Activated T-helper 1 cell treated with anti-CD3 and anti-CD28 coated beads, Interleukin-12 subunit alpha, Interleukin-12 subunit beta, Interleukin-2, Interleukin-4 antibody, amounts not matched to agents 30 ng/mL and 10 ng/mL and 1 ng/mL, durations not matched to agents 14 hours and 24 hours and 36 hours (primary cell): Measurements from ENCODE around the gene OPA1. TPM values are rescaled to one million over a fixed set of nuclear protein-coding genes. Genes with fewer than 3 reads are reported as not detected.

Experiments
- DNase-seq: peaks from one replicate; pipeline ENCODE4 v3.0.0; 2021; ENCODE audit warnings: low spot score
- H3K27ac Mint-ChIP-seq: one replicate; pipeline ENCODE4 v1.8.0; 2021; ENCODE audit warnings: mild to moderate bottlenecking, mixed read lengths
- H3K27me3 Mint-ChIP-seq: one replicate; pipeline ENCODE4 v1.8.0; 2022; ENCODE audit warnings: mild to moderate bottlenecking, moderate library complexity, mixed read lengths; ENCODE audit not compliant: insufficient read depth
- H3K36me3 Mint-ChIP-seq: one replicate; pipeline ENCODE4 v1.8.0; 2021; ENCODE audit warnings: low read depth, mixed read lengths
- H3K4me1 Mint-ChIP-seq: one replicate; pipeline ENCODE4 v1.8.0; 2021; ENCODE audit warnings: low read depth, mixed read lengths
- H3K4me3 Mint-ChIP-seq: one replicate; pipeline ENCODE4 v1.8.0; 2021; ENCODE audit warnings: mild to moderate bottlenecking, moderate library complexity, mixed read lengths
- H3K9me3 Mint-ChIP-seq: one replicate; pipeline ENCODE4 v1.8.0; 2021; ENCODE audit warnings: mixed read lengths
- intact Hi-C: fragments of 100-400 bp; cut with micrococcal nuclease; formaldehyde crosslinking; loops from one replicate; pipeline ENCODE4 v1.15.1; 2024
- total RNA-seq: library from RNA; stranded (reverse); gene quantifications from 2 replicates; pipeline ENCODE4 v1.2.3, GENCODE V29; 2022

The OPA1 gene
- total RNA-seq, 1 donor from 2014 or later = 78.1 TPM

- Mint-ChIP-seq H3K36me3 (no peaks in the 10 kb centered on the region), H3K27me3 (peaks cover 2% of the 10 kb centered on the region), H3K4me3 (no peak overlapping the region), H3K4me1 (no peaks in the 10 kb centered on the region), H3K27ac (no peak overlapping the region), H3K9me3 (no peaks in the 10 kb centered on the region)
- DNase-seq = no peak
- intact Hi-C loops = no loop called here
These were observed 29.6 kb upstream of the OPA1 start for GRCh38 chr3:193563426-193563825.

GRCh38 chr3:193564012-193564411, 29.0 kb upstream of the OPA1 start:
- Mint-ChIP-seq H3K9me3 (no peaks in the 10 kb centered on the region), H3K4me3 (no peak overlapping the region), H3K36me3 (no peaks in the 10 kb centered on the region), H3K4me1 (no peaks in the 10 kb centered on the region), H3K27me3 (peaks cover 3% of the 10 kb centered on the region), H3K27ac (no peak overlapping the region)
- intact Hi-C loops = no loop called here
- DNase-seq = no peak

DNA sequence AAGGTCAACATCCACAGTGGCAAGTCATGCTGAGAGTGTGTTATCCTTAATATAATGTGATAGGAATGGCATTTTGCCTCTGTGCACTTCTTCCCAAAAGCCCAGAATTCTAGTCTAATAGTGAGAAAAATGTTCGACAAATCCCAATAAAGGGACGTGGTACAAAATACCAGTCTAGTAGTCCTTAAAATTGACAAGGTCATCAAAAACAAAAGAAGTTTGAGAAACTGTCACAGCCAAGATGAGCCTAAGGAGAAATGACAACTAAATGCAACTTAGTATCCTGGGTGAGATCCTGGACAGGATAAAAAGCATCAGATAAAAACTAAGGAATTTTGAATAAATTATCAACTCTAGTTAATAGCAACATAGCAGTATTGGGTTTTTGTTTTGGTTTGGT, 23.9 kb upstream of the OPA1 start:
- Mint-ChIP-seq H3K27ac (no peak overlapping the region), H3K4me1 (peaks cover 4% of the 10 kb centered on the region), H3K4me3 (no peak overlapping the region), H3K27me3 (peaks cover 3% of the 10 kb centered on the region), H3K36me3 (no peaks in the 10 kb centered on the region), H3K9me3 (no peaks in the 10 kb centered on the region)
- DNase-seq = no peak
- intact Hi-C loops = no loop called here

GRCh38 chr3:193572426-193572908, 20.5 kb upstream of the OPA1 start:
- H3K4me3 Mint-ChIP-seq = no peak overlapping the region
- peak; percentile 26 for DNase-seq
- intact Hi-C loops = loop anchor here (1.0 to 2.0 kb wide), 5 partner anchors 111 to 1105 kb away; no protein-coding TSS in a partner anchor
- no peaks in the 10 kb centered on the region for H3K9me3 Mint-ChIP-seq
- peaks cover 4% of the 10 kb centered on the region for H3K4me1 Mint-ChIP-seq
- no peak overlapping the region for H3K27ac Mint-ChIP-seq
- H3K27me3 Mint-ChIP-seq = peaks cover 6% of the 10 kb centered on the region
- H3K36me3 Mint-ChIP-seq = no peaks in the 10 kb centered on the region

GRCh38 chr3:193573403-193574191, 19.4 kb upstream of the OPA1 start:
- H3K36me3 Mint-ChIP-seq = no peaks in the 10 kb centered on the region
- peaks cover 4% of the 10 kb centered on the region for H3K4me1 Mint-ChIP-seq
- intact Hi-C loops = loop anchor here (2.0 kb wide), 1 partner anchor 757 kb away; no protein-coding TSS in a partner anchor
- H3K27ac Mint-ChIP-seq = no peak overlapping the region
- peaks cover 2% of the 10 kb centered on the region for H3K27me3 Mint-ChIP-seq
- no peaks in the 10 kb centered on the region for H3K9me3 Mint-ChIP-seq
- DNase-seq = no peak
- no peak overlapping the region for H3K4me3 Mint-ChIP-seq

- H3K36me3 Mint-ChIP-seq = no peaks in the 10 kb centered on the region
- no peak overlapping the region for H3K4me3 Mint-ChIP-seq
- H3K27ac Mint-ChIP-seq = no peak overlapping the region
- H3K27me3 Mint-ChIP-seq = peaks cover 2% of the 10 kb centered on the region
- peaks cover 4% of the 10 kb centered on the region for H3K4me1 Mint-ChIP-seq
- intact Hi-C loops = no loop called here
- no peak for DNase-seq
- no peaks in the 10 kb centered on the region for H3K9me3 Mint-ChIP-seq
These were observed 18.4 kb upstream of the OPA1 start for GRCh38 chr3:193574488-193575070.

GRCh38 chr3:193585530-193585929, 7.5 kb upstream of the OPA1 start:
- intact Hi-C loops = no loop called here
- DNase-seq = no peak
- Mint-ChIP-seq H3K4me1 (no peaks in the 10 kb centered on the region), H3K9me3 (no peaks in the 10 kb centered on the region), H3K36me3 (no peaks in the 10 kb centered on the region), H3K27ac (no peak overlapping the region), H3K4me3 (no peak overlapping the region), H3K27me3 (peaks cover 2% of the 10 kb centered on the region)

GRCh38 chr3:193586526-193586925, 6.5 kb upstream of the OPA1 start:
- intact Hi-C loops = no loop called here
- no peaks in the 10 kb centered on the region for H3K9me3 Mint-ChIP-seq
- H3K27ac Mint-ChIP-seq = no peak overlapping the region
- H3K4me1 Mint-ChIP-seq = peaks cover 2% of the 10 kb centered on the region
- peaks cover 2% of the 10 kb centered on the region for H3K27me3 Mint-ChIP-seq
- DNase-seq = no peak
- H3K4me3 Mint-ChIP-seq = no peak overlapping the region
- H3K36me3 Mint-ChIP-seq = no peaks in the 10 kb centered on the region

- no peak overlapping the region for H3K4me3 Mint-ChIP-seq
- H3K4me1 Mint-ChIP-seq = peaks cover 23% of the 10 kb centered on the region
- H3K36me3 Mint-ChIP-seq = peaks cover 4% of the 10 kb centered on the region
- peaks cover 2% of the 10 kb centered on the region for H3K27me3 Mint-ChIP-seq
- no peak overlapping the region for H3K27ac Mint-ChIP-seq
- no peak for DNase-seq
- no peaks in the 10 kb centered on the region for H3K9me3 Mint-ChIP-seq
- intact Hi-C loops = no loop called here
These were observed 3.9 kb upstream of the OPA1 start for GRCh38 chr3:193589129-193589528.

GRCh38 chr3:193589616-193590015, 3.4 kb upstream of the OPA1 start:
- DNase-seq = no peak
- Mint-ChIP-seq H3K36me3 (peaks cover 4% of the 10 kb centered on the region), H3K9me3 (no peaks in the 10 kb centered on the region), H3K4me1 (peaks cover 28% of the 10 kb centered on the region), H3K27me3 (peaks cover 2% of the 10 kb centered on the region), H3K27ac (no peak overlapping the region), H3K4me3 (no peak overlapping the region)
- intact Hi-C loops = loop anchor here (5.0 kb wide), 3 partner anchors 548 to 772 kb away; partner anchors contain the start of gene HES1

DNA sequence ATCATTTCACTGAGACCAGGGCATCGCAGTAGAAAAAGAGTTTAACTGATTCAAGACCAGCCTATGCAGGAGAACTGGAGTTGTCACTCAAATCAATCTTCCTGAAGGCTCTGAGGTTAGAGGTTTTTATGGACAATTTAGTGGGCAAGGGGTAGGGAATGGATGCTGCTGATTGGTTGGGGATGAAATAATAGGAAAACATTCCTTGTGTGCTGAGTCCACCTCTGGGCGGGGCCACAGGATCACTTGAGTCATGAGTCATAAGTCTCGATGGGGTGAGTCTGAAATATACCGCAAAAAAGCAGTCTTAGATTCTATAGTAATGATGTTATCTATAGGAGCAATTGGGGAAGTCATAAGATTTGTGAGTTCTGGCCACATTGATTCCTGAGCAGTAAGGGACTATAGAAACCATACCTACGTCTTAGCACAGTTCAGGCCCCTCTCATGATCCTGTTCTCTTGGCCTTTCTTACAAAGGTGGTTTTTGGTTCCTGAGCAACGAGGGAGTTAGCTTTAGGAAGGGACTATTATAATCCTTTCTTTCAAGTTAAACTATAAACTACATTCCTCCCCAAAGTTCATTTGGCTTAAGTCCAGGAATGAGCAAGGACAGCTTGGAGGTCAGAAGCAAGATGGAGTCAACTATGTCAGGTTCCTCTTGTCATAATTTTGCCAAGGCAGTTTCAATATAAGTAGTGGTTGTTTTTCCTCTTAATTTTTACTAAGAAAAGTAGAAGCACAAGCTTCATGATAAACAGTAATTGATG, 2.7 kb upstream of the OPA1 start:
- no peak overlapping the region for H3K4me3 Mint-ChIP-seq

DNA sequence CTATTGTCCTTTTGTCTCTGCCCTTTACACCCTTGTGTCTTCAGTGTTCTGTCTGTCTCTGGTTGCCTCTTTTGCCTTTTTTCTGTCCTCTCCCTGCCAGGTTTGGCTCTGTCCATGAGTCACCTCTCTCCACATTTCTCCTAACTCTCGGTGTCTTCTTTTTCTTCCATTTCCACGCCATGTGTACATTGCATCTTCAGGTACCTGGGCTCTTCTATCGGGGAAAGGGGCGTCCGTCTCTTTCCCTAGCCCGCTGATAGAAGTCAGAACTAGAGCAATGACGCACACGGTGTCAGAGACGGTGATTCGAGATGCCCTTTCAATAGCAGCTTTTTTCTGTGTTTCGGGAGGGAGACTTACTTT, 641 bp downstream of the OPA1 start:
- peak overlapping the region; percentile 98 for H3K4me3 Mint-ChIP-seq
- no peaks in the 10 kb centered on the region for H3K27me3 Mint-ChIP-seq
- peaks cover 55% of the 10 kb centered on the region for H3K4me1 Mint-ChIP-seq
- peak; percentile 38 for DNase-seq
- peaks cover 18% of the 10 kb centered on the region for H3K36me3 Mint-ChIP-seq
- intact Hi-C loops = loop anchor here (1.0 to 5.0 kb wide), 7 partner anchors 13 to 917 kb away; partner anchors contain the start of gene HES1
- H3K27ac Mint-ChIP-seq = peak overlapping the region; percentile 99
- H3K9me3 Mint-ChIP-seq = no peaks in the 10 kb centered on the region

More for the DNA sequence above, 2.7 kb upstream of the OPA1 start:
- H3K27ac Mint-ChIP-seq = no peak overlapping the region
- no peak for DNase-seq
- no peaks in the 10 kb centered on the region for H3K9me3 Mint-ChIP-seq
- H3K36me3 Mint-ChIP-seq = peaks cover 4% of the 10 kb centered on the region
- intact Hi-C loops = loop anchor here (5.0 kb wide), 3 partner anchors 547 to 773 kb away; partner anchors contain the start of gene HES1
- H3K4me1 Mint-ChIP-seq = peaks cover 34% of the 10 kb centered on the region
- H3K27me3 Mint-ChIP-seq = no peaks in the 10 kb centered on the region
